C4-2B (cell line): Measurements from ENCODE around the gene PPIB.

ENCODE experiments used
- H3K27ac ChIP-seq: fragments of 450-650 bp; 2 replicates; pipeline ENCODE4 v1.5.1; 2017
- CTCF ChIP-seq: fragments of 450-650 bp; conservative IDR thresholded peaks from 2 replicates; pipeline ENCODE4 v1.5.1; 2017; ENCODE audit warnings: mild to moderate bottlenecking
- ZFX ChIP-seq: fragments of 450-650 bp; IDR thresholded peaks from 2 replicates; pipeline ENCODE4 v1.6.1; 2017

PPIB gene

DNA sequence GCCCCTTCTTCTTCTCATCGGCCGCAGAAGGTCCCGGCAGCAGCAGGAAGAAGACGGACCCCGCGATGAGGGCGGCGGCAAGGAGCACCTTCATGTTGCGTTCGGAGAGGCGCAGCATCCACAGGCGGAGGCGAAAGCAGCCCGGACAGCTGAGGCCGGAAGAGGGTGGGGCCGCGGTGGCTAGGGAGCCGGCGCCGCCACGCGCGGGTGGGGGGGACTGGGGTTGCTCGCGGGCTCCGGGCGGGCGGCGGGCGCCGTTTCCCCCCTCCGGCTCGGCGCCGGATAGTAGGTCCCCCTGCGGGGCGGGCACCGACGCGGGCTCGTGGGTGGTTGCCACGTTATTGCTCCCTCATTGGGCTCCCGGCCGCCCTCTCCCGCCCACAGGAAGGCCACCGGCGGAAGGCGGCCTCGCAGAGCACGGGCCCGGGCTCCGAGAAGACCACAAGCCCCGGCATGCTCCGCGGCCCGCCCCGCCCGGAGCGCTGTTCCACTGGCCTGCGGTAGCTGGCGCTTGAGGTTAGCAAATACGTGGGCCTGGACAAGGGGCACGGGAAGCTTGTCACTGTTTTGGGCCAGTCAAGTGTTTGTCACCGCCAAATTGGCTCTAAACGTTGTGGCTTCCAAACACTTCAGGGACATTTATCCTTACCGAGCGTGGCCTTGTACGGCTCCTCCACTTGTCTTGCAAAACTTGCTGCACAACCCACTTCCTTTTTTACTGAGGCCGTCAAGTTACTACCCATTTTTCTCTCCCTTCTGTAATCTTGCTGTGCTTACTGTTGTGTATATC lies at the start of gene PPIB:
PPIB (minus strand) TSS at position 154 of the 790 bp plus-strand sequence; CDS start at position 118, 36 bp downstream.
- H3K27ac ChIP-seq = peak within 1 kb of the TSS; percentile 88
- TF ChIP-seq ZFX = no peak
- TF ChIP-seq CTCF = peak; percentile 75

DNA sequence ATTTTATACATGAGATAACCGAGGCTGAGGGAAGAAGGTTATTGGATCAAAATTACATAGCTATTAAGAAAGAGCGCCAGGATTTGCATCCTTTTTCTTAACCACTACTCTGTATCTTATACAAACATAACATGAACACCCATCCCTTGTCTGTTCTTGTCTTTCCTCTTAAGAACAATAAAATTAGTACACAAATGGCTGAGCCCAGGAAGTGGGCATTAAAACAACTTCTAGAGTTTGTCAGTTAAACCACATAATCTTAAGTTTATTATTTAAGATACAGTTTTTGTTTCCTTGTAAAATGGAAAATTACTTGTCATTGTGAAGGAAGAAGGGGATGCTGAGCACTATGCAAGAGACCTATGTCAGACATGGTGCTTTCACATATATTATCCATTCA lies 48.9 kb upstream of the PPIB start:
- TF ChIP-seq ZFX = no peak
- no peak for TF ChIP-seq CTCF
- no peak overlapping the region for H3K27ac ChIP-seq

DNA sequence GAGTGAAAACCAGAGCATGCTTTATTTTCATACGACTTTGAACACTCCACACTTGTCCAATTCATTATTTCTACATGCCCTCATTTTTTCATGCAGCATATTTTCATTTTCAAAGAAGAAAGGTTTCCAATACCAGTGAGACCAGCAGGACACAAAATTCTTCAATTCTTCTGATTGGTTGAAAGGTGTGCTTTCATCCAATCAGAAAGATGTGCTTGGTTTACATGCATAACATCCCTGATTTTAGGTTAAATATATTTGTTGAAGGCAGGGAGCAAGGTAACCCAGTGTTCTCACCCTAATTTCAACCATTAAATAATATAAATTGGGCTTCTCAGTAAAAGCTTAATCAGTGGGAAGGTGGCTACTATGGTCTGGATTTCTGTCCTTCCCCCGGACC lies 47.5 kb upstream of the PPIB start:
- no peak overlapping the region for H3K27ac ChIP-seq
- TF ChIP-seq CTCF (no peak), ZFX (no peak)

DNA sequence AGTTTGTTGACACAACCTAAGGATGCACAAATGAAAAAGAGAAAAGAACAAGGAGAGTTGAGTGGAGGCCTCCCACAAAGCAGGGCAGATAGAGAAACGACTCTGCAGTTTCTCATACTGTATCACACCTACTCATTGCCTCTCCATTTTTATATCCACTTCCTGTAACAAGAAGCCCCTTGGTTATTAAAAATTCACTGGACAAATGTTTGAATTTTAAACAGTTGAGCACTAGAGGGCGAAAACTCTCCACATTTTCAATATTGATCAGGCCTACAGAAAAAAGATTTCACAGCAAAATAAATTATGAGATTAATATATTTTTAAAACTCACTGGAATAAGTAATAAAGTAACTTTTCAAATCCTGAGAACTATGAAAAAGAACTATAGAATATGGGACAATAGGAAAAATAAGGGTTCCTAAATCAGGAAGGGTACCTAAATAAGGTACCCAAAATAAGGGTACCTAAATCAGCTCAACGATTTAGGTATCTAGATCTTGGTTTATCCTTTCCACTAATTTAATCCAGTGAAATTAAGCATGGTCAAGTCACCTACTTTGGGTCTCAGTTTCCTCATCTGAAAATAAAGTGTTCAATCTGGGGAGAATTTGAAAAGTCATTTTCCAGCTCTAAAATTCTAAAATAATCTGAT lies 47.0 kb upstream of the PPIB start:
- H3K27ac ChIP-seq = no peak overlapping the region
- TF ChIP-seq ZFX (no peak), CTCF (peak; percentile 77)

GRCh38 chr15:64205202-64205601 lies 42.4 kb upstream of the PPIB start:
- TF ChIP-seq ZFX = no peak
- TF ChIP-seq CTCF = no peak
- no peak overlapping the region for H3K27ac ChIP-seq

GRCh38 chr15:64197425-64197824 lies 34.6 kb upstream of the PPIB start:
- TF ChIP-seq CTCF (no peak), ZFX (no peak)

GRCh38 chr15:64193971-64194370 lies 31.1 kb upstream of the PPIB start:
- no peak for TF ChIP-seq CTCF
- TF ChIP-seq ZFX = no peak
- no peak overlapping the region for H3K27ac ChIP-seq

More at GRCh38 chr15:64197425-64197824, 34.6 kb upstream of the PPIB start:
- H3K27ac ChIP-seq = no peak overlapping the region
